ENCODE data around the gene ZWILCH.

Gene ZWILCH

DNA sequence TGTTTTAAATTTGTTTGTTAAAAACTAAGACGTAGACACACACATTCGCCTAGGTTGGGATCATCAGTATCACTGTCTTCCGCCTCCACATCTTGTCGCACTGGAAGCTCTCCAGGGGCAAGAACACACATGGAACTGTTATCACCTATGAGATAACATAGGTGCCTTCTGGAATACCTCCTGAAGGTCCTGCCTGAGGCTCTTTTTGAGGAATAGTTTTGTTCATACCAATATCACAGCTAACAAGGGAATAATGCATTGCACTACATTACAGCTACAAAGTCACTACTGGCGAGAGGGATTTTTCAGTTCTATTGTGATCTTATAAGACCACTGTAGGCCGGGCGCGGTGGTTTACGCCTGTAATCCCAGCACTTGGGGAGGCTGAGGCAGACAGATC is 29.9 kb downstream of the ZWILCH start:
- DNase-seq (ENCODE audit: low spot score) (no peak), FAIRE-seq (peak; percentile 35)

GRCh38 chr15:66542896-66543295 is 37.8 kb downstream of the ZWILCH start:
- DNase-seq (ENCODE audit: low spot score) = no peak
- no peak for FAIRE-seq

DNA sequence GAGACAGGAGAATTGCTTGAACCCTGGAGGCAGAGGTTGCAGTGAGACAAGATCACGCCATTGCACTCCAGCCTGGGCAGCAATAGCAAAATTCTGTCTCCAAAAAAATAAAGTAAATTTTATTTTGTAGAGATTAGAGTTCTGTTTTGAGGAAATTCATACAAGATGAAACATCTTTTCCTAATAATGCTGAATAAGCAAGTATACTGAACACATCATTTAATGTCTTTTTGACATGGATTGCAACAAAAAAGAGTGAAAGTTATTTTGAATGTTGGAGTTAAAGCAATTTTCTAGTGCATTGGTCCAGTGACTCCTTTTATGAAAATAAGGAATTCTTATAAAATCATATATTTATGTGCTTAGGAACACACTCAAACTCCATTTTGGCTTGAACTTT is 40.1 kb downstream of the ZWILCH start:
- DNase-seq (ENCODE audit: low spot score) (no peak), FAIRE-seq (no peak)

GRCh38 chr15:66555685-66556084 is 50.6 kb downstream of the ZWILCH start:
- no peak for FAIRE-seq

DNA sequence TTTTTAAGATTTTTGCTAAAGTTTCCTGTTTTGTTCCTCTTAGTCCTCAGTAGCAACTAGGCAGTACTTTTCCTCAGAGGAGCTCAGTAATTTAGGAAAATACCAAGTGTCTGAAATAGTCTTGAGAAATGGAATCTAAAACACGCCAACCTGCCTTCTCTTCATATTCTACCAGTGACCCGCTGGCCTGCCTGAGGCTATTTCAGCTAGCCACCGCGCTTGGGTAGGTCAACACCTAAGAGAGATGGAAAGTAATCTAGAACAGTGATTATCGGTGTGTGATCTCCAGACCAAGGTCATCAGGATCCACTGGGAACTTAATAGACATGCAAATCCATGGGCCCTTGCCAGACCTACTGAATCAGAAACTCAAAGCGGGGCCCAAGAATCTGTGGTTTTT is 53.1 kb downstream of the ZWILCH start:
- DNase-seq (ENCODE audit: low spot score) (no peak), FAIRE-seq (no peak)

More at GRCh38 chr15:66555685-66556084, 50.6 kb downstream of the ZWILCH start:
- DNase-seq (ENCODE audit: low spot score) = no peak

DNA sequence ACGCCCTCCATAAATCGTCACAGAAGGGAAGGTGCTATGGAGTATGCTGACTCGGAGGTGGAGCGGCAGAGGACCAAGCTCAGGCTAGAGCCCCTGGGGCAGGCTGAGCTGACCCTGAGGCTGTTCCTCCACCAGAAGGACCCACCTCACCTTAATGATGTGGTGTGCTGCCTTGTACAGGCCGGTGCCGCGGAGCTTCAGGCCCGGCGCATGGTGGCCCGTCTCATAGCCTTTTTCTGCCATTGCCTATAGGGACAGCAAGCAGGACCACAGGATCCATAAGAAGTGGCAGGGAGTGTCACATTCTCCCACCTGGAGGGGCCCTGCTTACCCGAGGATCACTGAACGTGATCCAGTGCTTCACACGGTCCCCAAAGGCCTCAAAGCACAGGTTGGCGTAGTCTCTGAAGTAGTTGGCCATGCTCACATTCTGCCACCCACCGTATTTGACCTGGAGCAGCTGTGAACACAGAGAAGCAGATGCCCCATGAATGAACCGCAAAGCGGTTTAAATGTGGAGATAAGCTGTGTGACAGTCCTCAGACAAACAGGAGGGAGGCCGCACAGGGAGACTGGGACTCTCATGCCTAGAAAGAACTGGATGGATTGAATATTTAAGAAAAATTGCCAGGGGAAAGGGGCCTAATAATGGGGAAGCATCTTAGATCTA is 55.9 kb downstream of the ZWILCH start:
- DNase-seq (ENCODE audit: low spot score) (no peak), FAIRE-seq (peak; percentile 17)

GRCh38 chr15:66563126-66563525 is 58.0 kb downstream of the ZWILCH start:
- DNase-seq (ENCODE audit: low spot score) (no peak), FAIRE-seq (no peak)

- no peak for FAIRE-seq
- DNase-seq (ENCODE audit: low spot score) = no peak
Measured at GRCh38 chr15:66563566-66564110, 58.5 kb downstream of the ZWILCH start.

DNA sequence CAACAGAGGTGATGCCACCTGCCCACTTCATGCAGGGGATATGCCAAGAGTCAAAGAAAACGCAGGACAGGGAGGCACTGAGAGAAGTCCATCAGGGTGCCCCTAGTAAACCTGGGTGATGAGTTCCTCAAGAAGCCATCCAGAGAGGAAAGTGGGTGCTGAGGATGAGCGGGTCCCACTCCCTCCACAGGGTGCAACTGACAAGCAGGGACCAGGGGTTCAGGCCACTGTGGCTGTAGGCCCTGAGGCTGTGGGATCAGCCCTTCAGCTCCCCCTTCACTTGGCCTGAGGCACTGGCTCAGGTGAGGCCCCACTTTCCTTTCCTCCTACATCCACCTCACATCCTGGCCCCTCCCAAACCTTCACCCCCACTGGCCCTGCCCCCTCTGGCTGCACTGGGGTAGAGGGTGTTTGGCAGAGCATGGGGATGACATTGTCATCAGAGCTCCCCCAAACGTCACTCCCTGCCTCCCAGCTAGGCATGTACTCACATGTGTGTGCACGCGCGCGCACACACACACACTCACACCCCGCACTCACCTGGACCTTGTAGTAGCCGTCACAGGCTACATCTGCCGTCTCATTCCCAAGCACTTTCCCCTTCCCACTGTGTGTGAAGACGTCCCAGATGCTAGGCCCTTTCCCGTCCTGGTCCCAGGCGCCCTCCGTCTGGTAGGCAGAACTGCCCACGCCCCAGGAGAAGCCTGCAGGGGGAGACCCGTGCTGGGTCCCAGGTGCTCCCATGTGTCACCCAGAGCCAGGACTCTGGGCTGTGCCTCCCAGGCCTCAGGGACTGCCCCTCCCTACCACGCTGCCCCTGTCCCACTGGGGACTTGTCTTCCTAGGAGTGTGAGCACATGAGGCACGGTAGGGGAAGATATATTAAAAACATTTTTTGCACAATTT is 59.3 kb downstream of the ZWILCH start:
- peak; percentile 82 for FAIRE-seq
- DNase-seq (ENCODE audit: low spot score) = no peak

DNA sequence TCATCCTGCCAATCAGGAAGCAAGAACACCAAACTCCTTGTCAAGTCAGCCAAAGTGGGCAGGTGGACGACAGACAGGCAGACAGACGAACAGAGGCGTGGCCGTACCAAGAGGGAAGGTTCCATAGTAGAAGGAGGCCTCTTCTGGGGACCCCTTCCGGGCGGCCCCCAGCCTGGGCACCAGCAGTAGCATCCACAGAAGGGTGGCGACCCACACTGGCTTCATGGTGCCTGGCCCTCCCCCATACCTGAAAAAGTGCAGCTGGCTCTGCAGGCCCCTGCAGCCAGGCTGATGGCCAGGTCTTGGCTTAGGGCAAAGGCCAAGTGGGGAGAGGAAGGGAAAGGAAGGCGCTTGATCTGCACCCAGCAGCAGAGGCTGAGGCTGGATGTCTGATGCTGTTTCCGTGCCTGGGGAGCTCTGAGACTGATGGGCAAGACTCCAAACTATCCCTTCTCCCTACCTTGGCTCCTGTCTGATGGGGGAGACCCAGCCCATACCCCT is 60.1 kb downstream of the ZWILCH start:
- DNase-seq (ENCODE audit: low spot score) = peak; percentile 39

GRCh38 chr15:66565741-66566144 is 60.6 kb downstream of the ZWILCH start, which contains the start of gene LCTL:
TSS of gene LCTL (minus strand) at chr15:66565998. CDS start at chr15:66565365, 633 bp downstream.
- FAIRE-seq (peak; percentile 35), DNase-seq (ENCODE audit: low spot score) (peak; percentile 96)

More for the DNA sequence above, 60.1 kb downstream of the ZWILCH start:
- no peak for FAIRE-seq

GRCh38 chr15:66566963-66567531 is 61.9 kb downstream of the ZWILCH start:
- peak; percentile 96 for FAIRE-seq
- peak; percentile 88 for DNase-seq (ENCODE audit: low spot score)

DNA sequence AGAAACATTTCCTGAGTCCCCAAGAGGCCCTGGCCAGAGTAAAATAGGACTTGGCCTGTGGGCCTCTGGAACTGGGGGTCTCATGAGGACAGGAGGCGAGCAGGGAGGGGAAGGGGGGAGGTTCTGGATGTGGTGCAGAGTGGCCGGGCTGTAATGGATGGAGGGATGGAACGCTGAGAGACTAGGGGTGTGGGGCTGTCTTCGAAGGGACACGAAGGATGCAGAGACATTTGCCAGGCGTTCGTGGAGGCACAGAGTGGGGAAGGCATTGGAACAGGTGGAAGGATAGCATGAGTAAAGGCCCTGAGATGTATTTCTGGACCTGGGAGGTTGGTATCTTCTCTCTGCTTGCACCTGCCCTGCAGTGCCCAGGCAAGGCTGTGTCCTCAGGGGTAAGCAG is 62.8 kb downstream of the ZWILCH start:
- no peak for FAIRE-seq
- no peak for DNase-seq (ENCODE audit: low spot score)

GRCh38 chr15:66569461-66570137 is 64.5 kb downstream of the ZWILCH start:
- no peak for FAIRE-seq
- no peak for DNase-seq (ENCODE audit: low spot score)

GRCh38 chr15:66570327-66570726 is 65.2 kb downstream of the ZWILCH start:
- no peak for FAIRE-seq

DNA sequence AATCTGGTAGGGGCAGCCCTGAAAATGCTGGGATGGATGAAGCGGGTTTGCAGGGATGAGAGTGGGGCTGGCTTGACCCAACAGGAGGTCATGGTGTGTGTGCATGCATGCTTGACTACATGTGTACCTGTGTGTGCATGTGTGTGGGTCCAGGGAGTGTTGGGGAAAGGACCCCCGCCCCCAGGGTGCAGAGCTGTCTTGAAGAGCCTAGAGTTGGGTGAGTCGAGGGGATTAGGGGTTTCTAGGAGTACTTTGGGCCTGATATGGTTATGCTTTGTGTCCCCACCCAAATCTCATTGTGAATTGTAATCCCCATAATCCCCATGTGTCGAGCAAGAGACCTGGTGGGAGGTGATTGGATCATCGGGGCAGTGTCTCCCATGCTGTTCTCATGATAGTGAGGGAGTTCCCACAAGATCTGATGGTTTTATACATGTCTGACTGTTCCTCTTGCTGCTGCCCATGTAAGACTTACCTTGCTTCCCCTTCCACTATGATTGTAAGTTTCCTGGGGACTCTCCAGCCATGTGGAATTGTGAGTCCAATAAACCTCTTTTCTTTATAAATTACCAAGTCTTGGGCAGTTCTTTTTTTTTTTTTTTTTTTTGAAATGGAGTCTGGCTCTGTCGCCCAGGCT is 65.8 kb downstream of the ZWILCH start:
- no peak for FAIRE-seq
- DNase-seq (ENCODE audit: low spot score) = no peak

More at GRCh38 chr15:66570327-66570726, 65.2 kb downstream of the ZWILCH start:
- DNase-seq (ENCODE audit: low spot score) = no peak

- DNase-seq (ENCODE audit: low spot score) = no peak
- no peak for FAIRE-seq
Measured at GRCh38 chr15:66572146-66572545, 67.0 kb downstream of the ZWILCH start.

GRCh38 chr15:66573348-66573718 is 68.2 kb downstream of the ZWILCH start:
- FAIRE-seq = peak; percentile 77

GRCh38 chr15:66573719-66574595 is 68.8 kb downstream of the ZWILCH start:
- no peak for DNase-seq (ENCODE audit: low spot score)
- FAIRE-seq = peak; percentile 75

More at GRCh38 chr15:66573348-66573718, 68.2 kb downstream of the ZWILCH start:
- no peak for DNase-seq (ENCODE audit: low spot score)

GRCh38 chr15:66574596-66574950 is 69.4 kb downstream of the ZWILCH start:
- FAIRE-seq (no peak), DNase-seq (ENCODE audit: low spot score) (no peak)
